Hematopoietic multipotent progenitor cell treated with erythropoietin and hydrocortisone succinate and interleukin-3 and kit ligand, for 4 days (in vitro differentiated cells): ENCODE data around the gene TENT5D.
"Not testable (repeated sequence)": the region's sequence is repeated elsewhere in the genome, so short reads cannot be mapped to it uniquely, and the experiment has no call there.

Experiments
- DNase-seq: peaks from one replicate; pipeline ENCODE4 v3.0.0-alpha.2; 2015

TENT5D gene

GRCh38 chrX:80420147-80420546 is at the start of gene TENT5D:
Gene TENT5D, plus strand, starts transcription at chrX:80420447. Its CDS starts 22,093 bp downstream, at chrX:80442540.
- DNase-seq = no peak

- not testable (repeated sequence) for DNase-seq
Measured at GRCh38 chrX:80385651-80386050, 34.6 kb upstream of the TENT5D start.

GRCh38 chrX:80388206-80388605 is 32.0 kb upstream of the TENT5D start:
- DNase-seq = no peak

GRCh38 chrX:80412042-80412441 is 8.2 kb upstream of the TENT5D start:
- no peak for DNase-seq

- peak; percentile 5 for DNase-seq
Measured at GRCh38 chrX:80423000-80423399, 2.8 kb downstream of the TENT5D start.

- peak; percentile 77 for DNase-seq
Measured at GRCh38 chrX:80423744-80424143, 3.5 kb downstream of the TENT5D start.

- peak; percentile 49 for DNase-seq
Measured at GRCh38 chrX:80430826-80431504, 10.7 kb downstream of the TENT5D start.

GRCh38 chrX:80431505-80431832 is 11.2 kb downstream of the TENT5D start:
- no peak for DNase-seq

GRCh38 chrX:80432441-80432840 is 12.2 kb downstream of the TENT5D start:
- DNase-seq = no peak

GRCh38 chrX:80432863-80433262 is 12.6 kb downstream of the TENT5D start:
- peak; percentile 52 for DNase-seq

GRCh38 chrX:80468166-80468565 is 47.9 kb downstream of the TENT5D start:
- DNase-seq = not testable (repeated sequence)

- no peak for DNase-seq
Measured at GRCh38 chrX:80471582-80471981, 51.3 kb downstream of the TENT5D start.

GRCh38 chrX:80485543-80485942 is 65.3 kb downstream of the TENT5D start:
- DNase-seq = no peak

- DNase-seq = no peak
Measured at GRCh38 chrX:80486299-80486698, 66.1 kb downstream of the TENT5D start.

GRCh38 chrX:80489166-80489565 is 68.9 kb downstream of the TENT5D start:
- no peak for DNase-seq
